GM19035 (cell line): ENCODE results near the gene AKR1A1.

ENCODE experiments used
- ATAC-seq: cut with Tn5 transposase; IDR thresholded peaks from one replicate; pipeline ENCODE4 v1.9.1; 2021; ENCODE audit not compliant: unreplicated experiment

AKR1A1 gene

GRCh38 chr1:45615885-45616284 lies 65.3 kb downstream of the AKR1A1 start:
- ATAC-seq, result no peak

GRCh38 chr1:45617618-45618017 lies 67.0 kb downstream of the AKR1A1 start:
- no peak for ATAC-seq

- ATAC-seq, result no peak
These were observed 68.7 kb downstream of the AKR1A1 start for GRCh38 chr1:45619149-45619921.
